Urothelium cell line (cell line): ENCODE measurements around the gene ISM2.

Experiments
- DNase-seq: peaks from one replicate; pipeline ENCODE4 v3.0.0; 2011; ENCODE audit warnings: low spot score, mixed read lengths
- FAIRE-seq: peaks from 2 replicates; lab custom pipeline; 2011; peaks lifted over from hg19 to GRCh38; lab: Jason Lieb, UNC

The ISM2 gene

GRCh38 chr14:77508876-77509275, 10.3 kb upstream of the ISM2 start:
- DNase-seq (no peak), FAIRE-seq (no peak)

GRCh38 chr14:77508249-77508648, 9.6 kb upstream of the ISM2 start:
- no peak for FAIRE-seq
- DNase-seq = no peak

- no peak for FAIRE-seq
These were observed 9.1 kb upstream of the ISM2 start for GRCh38 chr14:77507762-77508161.

GRCh38 chr14:77505031-77505430, 6.4 kb upstream of the ISM2 start:
- FAIRE-seq = no peak

More at GRCh38 chr14:77507762-77508161, 9.1 kb upstream of the ISM2 start:
- DNase-seq = no peak

GRCh38 chr14:77503138-77503537, 4.5 kb upstream of the ISM2 start:
- DNase-seq (no peak), FAIRE-seq (no peak)

More at GRCh38 chr14:77505031-77505430, 6.4 kb upstream of the ISM2 start:
- no peak for DNase-seq

- FAIRE-seq = no peak
- DNase-seq = no peak
These were observed 3.6 kb upstream of the ISM2 start for GRCh38 chr14:77502109-77502782.

GRCh38 chr14:77498984-77499527, 440 bp upstream of the ISM2 start:
- FAIRE-seq (no peak), DNase-seq (no peak)

GRCh38 chr14:77495334-77495733, 3.3 kb downstream of the ISM2 start:
- DNase-seq (no peak), FAIRE-seq (peak; percentile 20)

- FAIRE-seq (no peak), DNase-seq (no peak)
These were observed 7.6 kb downstream of the ISM2 start for GRCh38 chr14:77491056-77491455.

- FAIRE-seq (no peak), DNase-seq (no peak)
These were observed 8.1 kb downstream of the ISM2 start for GRCh38 chr14:77490347-77490986.

- DNase-seq (no peak), FAIRE-seq (no peak)
These were observed 9.6 kb downstream of the ISM2 start for GRCh38 chr14:77489041-77489440.

- no peak for DNase-seq
- FAIRE-seq = no peak
These were observed 10.1 kb downstream of the ISM2 start for GRCh38 chr14:77488558-77488957.

GRCh38 chr14:77485901-77486678, 12.5 kb downstream of the ISM2 start:
- FAIRE-seq (no peak), DNase-seq (no peak)

- DNase-seq = no peak
- no peak for FAIRE-seq
These were observed 13.4 kb downstream of the ISM2 start for GRCh38 chr14:77485256-77485655.

GRCh38 chr14:77482422-77482821, 16.2 kb downstream of the ISM2 start:
- DNase-seq (no peak), FAIRE-seq (no peak)

GRCh38 chr14:77478796-77479195, 19.8 kb downstream of the ISM2 start:
- DNase-seq (no peak), FAIRE-seq (no peak)

- FAIRE-seq (no peak), DNase-seq (no peak)
These were observed 20.6 kb downstream of the ISM2 start for GRCh38 chr14:77478029-77478428.

GRCh38 chr14:77475432-77476115, 23.0 kb downstream of the ISM2 start:
- DNase-seq = no peak
- no peak for FAIRE-seq

- DNase-seq (no peak), FAIRE-seq (no peak)
These were observed 24.0 kb downstream of the ISM2 start for GRCh38 chr14:77474479-77475177.

- FAIRE-seq (no peak), DNase-seq (no peak)
These were observed 24.7 kb downstream of the ISM2 start for GRCh38 chr14:77473921-77474320.
